ENCODE data around the gene GLT8D2.
A peak's percentile ranks its signal among the peaks of the same experiment; 100 is the strongest.

The GLT8D2 gene

GRCh38 chr12:104000807-104001434, 49.1 kb downstream of the GLT8D2 start:
- no peak for DNase-seq (ENCODE audit: low read depth)

DNA sequence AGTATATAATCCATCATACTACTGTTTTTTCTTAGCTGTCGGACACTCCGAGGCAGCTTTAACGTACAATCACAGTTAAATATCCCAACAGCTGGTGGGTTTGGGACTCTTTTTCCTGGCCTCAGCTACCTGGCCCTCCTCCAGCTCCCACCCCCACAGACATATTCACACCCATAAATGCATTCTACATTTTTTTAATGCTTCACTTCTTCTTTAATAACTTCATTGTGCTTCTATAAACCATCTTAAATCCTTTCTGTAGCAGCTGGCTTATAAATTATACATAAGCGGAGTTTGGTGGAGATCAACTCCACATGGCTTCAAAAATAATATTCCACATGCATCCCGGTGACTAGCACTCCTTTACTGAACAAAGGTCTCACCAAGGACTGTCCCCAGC, 51.0 kb downstream of the GLT8D2 start:
- DNase-seq (ENCODE audit: low read depth): no peak

DNA sequence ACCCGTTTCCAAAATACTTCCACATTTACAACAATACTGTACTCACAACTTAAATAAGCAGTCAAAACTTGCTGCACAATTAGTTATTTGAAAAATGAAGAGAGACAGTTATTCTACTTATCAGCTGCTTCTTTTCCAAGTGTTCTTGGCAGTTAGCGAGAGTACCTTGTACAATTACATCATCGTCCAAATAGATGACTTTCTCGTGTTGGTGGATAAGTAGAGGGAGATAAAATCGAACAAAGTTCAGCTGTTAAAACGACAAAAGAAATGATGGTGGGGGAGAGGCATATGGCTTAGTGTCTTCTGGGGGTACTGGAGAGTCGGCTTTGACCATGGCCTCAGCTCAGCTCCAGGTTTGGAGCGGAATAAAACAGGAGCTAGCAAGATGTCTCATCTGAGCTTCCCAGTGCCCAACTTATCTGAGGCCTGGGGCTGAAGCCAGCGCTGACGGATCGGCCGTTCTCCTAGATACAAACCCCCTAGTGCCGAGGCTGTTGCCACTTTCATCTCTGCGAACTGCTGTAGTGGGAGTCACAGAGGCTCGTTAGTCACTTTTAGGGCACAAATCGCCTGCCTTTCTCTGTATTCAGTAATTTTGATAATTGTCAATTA, 52.6 kb downstream of the GLT8D2 start:
- DNase-seq (ENCODE audit: low read depth): no peak

GRCh38 chr12:103996595-103996994, 53.4 kb downstream of the GLT8D2 start:
- no peak for DNase-seq (ENCODE audit: low read depth)

DNA sequence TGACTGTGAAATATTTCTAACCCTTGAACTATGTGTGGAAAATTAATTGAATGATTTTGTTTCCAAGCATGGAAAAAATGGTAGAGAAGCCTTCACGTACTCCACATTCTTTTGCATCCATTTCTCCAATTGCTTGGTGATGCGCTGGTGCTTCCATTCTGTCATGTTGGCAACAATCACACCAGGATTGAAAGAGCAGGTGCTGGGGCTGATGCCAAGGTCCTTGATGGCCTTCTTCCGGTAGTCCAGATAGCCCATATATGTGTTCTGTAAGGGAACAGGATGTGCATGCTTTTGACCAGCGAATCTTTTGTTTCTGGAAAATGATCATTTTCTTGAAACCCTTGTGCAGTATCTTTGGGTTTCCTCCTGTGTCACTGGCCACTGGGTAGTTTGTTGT, 55.8 kb downstream of the GLT8D2 start:
- no peak for DNase-seq (ENCODE audit: low read depth)

- no peak for DNase-seq (ENCODE audit: low read depth)
Measured at GRCh38 chr12:103986829-103987228, 63.2 kb downstream of the GLT8D2 start.

- DNase-seq (ENCODE audit: low read depth): no peak
Measured at GRCh38 chr12:103978384-103978982, 71.5 kb downstream of the GLT8D2 start.

DNA sequence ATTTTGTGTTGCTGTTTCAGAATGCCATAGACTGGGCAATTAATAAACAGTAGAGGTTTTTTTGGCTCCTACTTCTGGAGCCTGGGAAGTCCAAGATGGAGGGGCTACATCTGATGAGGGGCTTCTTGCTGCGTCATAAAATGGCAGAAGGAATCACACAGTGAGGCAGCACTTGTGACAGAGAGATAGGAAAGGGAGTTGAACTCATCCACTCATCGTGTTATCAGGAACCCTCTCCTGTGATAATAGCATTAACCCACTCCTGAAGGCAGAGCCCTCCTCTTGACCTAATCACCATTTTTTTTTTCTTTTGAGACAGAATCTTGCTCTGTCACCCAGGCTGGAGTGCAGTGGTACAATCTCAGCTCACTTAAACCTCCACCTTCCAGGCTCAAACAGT, 74.6 kb downstream of the GLT8D2 start:
- DNase-seq (ENCODE audit: low read depth): no peak

GRCh38 chr12:103973909-103974308, 76.1 kb downstream of the GLT8D2 start:
- DNase-seq (ENCODE audit: low read depth): no peak

DNA sequence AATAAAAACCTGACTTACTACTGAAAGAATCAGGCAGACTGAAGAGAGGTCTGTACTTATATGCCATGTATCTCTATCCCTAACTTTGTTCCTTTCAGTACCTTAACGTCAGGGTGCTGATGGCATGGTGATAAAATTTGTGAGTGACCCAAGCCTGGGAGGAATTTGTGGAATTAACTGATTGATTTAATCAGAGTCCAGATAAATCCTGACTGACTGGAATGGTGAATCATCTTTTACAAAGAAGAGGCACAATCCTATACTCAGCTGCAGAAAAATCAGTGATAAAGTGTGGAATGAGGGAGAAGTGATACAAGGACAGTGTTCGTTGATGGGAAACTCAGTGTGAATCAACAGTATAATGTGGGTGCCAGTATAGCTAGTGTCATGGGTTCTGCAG, 80.6 kb downstream of the GLT8D2 start:
- no peak for DNase-seq (ENCODE audit: low read depth)

DNA sequence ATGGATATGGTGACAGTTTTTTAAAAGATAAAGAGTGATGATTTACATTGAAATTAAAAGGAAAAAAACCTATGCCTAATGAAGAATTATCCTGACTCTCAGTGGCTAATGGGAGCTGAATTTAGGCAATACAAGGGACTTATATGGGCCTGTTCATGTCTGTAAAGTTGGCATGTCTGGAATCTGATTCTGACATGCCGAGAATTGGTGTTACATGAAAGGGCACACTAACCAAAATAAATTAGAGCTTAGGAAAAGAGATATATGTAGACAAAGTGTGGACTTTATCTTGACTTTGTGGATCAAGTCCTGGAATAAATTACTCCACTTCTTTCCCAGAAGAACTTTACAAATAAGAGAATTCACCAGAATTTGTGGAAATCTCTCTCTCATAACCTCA, 83.3 kb downstream of the GLT8D2 start:
- no peak for DNase-seq (ENCODE audit: low read depth)

- DNase-seq (ENCODE audit: low read depth): peak; percentile 95
Measured at GRCh38 chr12:103965590-103966504, 84.1 kb downstream of the GLT8D2 start, which contains the start of gene TDG. Gene TDG, plus strand, starts transcription at chr12:103965872. Its CDS starts 166 bp downstream, at chr12:103966038.

- DNase-seq (ENCODE audit: low read depth): no peak
Measured at GRCh38 chr12:103965255-103965589, 84.8 kb downstream of the GLT8D2 start.

GRCh38 chr12:103964805-103965204, 85.2 kb downstream of the GLT8D2 start:
- DNase-seq (ENCODE audit: low read depth): no peak

DNA sequence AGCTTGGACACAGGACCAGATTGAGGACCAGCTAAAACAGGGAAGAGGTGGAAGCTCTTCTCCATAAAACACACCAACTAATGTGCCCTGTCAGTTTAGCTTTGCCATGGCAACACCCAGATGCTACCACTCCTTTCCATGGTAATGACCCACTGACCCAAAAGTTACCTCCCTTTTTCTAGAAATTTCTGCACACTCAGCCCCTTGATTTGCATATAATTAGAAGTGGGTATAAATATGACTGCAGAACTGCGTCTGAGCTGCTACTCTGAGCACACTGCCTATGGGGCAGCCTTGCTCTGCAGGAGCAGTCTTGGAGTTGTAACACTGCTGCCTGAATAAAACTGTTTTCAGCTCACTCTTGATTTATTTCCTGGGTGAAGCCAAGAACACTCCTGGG, 87.5 kb downstream of the GLT8D2 start:
- no peak for DNase-seq (ENCODE audit: low read depth)

DNA sequence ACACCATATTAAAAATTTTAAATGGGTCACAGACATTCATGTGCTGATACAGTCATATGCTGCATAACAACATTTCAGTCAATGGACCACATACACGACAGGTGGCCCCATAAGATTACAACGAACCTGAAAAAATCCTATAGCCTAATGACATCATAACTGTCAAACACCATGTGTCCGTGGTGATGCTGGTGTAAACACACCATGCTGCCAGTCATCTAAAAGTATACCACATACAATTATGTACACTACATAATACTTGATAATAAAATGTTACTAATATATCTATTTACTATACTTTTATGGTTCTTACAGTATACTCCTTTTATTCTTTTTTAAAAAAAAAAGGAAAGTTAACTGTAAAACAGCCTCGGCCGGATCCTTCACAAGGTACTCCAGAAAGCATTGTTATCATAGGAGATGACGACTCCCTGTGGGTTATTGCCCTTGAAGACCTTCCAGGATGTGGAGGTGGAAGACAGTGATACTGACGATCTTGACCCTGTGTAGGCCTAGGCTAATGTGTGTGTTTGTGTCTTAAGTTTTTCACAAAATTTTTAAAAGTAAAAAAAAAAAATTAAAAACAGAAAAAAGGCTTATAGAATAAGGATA, 89.3 kb downstream of the GLT8D2 start:
- DNase-seq (ENCODE audit: low read depth): no peak

DNA sequence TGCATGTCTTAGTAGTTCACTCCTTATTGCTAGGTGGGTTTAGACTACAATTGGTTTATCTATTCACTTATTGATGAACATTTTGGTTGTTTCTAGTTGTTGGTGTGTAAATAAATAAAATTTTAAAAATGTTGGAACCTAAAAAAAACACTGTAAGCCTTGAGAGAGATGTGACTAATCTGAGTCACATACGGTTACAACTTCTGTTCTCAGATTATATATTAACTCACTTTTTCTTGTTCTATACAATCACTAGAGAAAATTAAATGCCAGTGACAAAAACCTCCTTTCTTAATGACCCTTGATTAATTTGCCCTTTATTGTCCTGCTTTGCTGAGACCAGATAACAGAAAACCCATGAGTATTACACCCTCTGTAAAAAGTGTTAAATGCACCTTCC, 91.4 kb downstream of the GLT8D2 start:
- DNase-seq (ENCODE audit: low read depth): no peak

DNA sequence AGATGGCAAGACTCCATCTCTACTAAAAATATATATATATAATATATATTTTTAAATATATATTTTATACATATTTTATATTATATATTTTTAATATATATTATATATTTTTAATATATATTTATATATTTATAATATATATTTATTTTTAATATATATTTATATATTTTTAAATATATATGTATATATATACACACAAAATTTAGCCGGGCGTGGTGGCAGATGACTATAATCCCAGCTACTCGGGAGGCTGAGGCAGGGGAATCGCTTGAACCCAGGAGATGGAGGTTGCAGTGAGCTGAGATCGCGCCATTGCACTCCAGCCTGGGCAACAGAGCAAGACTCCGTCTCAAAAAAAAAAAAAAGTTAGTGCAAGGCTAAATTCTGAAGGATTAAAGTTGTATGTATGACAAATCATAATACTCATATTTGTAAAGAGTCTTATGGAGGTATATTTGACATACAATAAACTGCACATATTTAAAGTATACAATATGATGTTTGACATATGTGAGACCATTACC, 92.1 kb downstream of the GLT8D2 start:
- DNase-seq (ENCODE audit: low read depth): no peak

DNA sequence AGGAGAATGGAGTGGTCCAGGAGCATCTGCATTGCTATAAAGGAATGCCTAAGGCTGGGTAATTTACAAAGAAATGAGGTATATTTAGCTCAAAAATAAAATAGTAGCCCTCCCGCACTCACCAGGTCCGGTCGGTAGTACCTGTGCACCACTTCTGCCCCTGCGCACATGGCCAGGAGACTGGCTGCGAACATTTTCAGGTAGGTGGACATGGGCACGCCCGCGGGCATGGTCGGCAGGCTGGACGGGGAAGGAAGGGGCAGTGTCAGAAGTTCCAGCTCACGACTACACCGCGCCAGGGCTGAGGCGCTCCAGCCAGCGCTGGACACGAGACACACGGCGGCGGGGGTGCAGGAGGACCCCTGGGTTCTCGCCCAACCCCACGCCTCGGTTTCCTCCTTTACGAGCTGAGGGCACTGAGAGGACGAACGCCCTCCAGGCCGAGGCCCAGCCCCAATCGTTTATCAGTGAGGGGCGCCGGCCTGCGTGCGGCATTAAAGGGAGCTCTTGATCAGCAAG, 93.4 kb downstream of the GLT8D2 start:
- DNase-seq (ENCODE audit: low read depth): no peak

DNA sequence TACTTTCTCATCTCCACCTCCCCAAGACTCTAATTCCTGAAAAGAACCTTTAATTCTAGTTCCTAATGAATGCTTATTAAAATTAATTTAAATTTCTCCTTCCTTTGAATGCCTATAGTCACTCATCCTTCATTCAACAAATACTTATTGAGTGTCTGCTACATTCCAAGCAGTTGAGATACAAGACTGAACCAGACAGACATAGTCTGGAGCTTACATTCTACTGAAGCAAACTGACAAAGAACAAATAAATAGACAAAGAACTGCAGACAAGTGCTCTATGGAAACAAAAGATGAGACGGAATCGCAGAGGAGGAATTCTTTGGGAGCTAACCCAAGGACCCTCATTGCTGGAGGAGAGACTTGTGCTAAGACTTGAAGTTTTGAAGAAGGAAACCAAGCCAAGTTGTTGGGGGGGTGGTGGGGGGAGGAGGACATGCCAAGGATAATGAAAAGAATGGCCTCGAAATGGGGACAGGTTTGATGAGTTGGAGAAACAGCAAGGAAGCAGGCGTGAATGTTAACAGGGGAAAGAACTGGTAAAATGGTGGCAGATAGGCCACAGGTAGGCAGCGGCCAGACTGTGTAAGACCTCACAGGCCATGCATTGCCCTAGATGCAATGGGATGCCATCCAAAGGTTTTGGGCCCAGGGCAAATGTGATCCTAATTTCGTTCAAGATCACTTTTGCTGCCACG, 94.0 kb downstream of the GLT8D2 start:
- DNase-seq (ENCODE audit: low read depth): no peak

DNA sequence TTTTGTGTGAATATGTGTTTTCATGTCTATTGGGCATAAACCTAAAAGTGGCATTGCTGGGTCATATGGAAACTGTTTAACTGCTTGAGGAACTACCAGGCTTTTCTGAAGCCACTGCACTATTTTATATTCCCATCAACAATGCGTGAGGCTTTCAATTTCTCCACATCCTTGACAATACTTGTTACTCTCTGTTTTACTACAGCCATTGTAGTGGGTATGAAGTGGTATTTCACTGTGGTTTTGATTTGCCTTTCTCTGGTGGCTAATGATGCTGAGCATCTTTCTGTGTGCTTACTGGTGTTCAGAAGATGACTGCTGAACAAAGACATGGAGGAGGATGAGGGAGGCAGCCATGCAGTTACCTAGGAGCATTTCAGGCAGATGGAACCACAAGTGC, 97.5 kb downstream of the GLT8D2 start:
- no peak for DNase-seq (ENCODE audit: low read depth)
